ENCODE results near the gene C4orf54. TPM values are rescaled to one million over a fixed set of nuclear protein-coding genes. Genes with fewer than 3 reads are reported as not detected.

C4orf54 gene
- total RNA-seq, 1 experiment from 2014 or later, result 0.29 TPM

DNA sequence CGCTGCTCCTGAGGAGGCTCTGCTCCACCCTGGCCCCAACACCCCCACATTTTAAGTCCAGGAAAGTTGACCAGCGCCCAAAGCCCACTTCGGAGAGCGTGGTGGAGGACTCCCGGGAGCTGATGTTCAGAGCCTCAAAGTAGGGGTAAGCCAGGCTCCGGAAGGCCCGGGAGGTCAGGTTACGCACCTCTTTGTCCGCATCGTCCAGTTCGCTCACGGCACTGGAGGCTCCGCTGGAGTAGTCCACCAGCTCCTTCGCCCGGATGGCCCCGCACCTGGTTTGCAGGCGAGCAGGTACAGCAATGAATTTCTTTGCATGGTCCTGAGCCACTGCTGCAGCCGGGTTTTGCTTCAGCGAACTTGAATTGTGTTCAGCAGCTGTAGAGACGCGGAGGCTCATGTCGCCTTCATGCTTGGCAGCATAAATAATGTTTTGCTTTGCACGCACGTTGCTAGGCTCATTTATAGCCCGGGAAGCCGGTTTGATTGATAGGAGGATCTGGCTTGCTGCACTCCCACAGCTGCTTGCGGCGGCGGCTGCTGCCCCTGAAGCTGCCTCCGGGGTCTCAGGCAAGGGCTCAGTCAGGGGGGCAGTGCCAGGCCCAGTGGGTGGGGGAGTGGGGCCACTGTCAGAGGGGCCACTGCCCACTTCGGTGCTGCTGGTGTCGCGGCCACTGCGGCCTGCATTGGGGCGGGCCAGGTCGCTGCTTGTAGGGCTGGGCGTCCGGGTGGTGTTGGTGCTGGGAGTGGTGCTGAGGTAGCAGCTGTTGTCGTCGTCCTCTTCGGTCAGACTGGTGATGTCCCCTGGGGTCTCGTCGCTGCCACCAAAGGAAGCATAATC is 4.8 kb downstream of the C4orf54 start:
- DNase-seq (ENCODE audit: low read depth), result no peak

DNA sequence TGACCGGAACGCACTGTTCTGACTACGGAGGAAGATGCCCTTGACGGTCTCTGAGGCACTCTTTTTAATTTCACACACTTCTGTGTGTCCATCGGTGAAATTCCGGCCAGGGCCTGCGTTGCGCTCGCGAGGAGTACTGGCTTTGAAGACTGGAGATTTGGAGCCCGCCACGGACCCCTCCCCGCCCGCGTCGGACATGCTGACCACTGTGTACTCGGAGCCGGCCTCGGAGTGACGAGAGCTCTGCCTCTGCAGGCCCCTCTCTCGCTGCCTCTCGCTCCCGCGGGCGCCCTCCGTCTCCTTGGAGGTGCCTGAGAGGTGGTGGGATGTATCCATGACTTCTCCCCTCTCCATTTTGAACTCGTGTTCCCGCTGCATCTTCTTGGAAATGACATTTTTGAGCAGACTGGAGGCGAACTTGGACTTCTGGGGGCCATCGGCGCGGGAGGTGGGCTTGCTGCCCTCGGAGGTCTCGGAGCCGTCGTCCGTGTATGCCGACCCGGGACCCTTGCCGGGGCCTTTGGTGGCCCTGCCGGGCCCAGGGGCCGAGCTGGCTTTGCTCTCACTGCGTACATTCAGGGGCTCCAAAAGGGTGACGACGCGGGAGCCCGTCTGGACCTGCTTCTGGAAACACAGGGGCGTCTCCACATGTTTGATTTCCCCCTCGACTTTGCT is 5.7 kb downstream of the C4orf54 start:
- DNase-seq (ENCODE audit: low read depth), result no peak

DNA sequence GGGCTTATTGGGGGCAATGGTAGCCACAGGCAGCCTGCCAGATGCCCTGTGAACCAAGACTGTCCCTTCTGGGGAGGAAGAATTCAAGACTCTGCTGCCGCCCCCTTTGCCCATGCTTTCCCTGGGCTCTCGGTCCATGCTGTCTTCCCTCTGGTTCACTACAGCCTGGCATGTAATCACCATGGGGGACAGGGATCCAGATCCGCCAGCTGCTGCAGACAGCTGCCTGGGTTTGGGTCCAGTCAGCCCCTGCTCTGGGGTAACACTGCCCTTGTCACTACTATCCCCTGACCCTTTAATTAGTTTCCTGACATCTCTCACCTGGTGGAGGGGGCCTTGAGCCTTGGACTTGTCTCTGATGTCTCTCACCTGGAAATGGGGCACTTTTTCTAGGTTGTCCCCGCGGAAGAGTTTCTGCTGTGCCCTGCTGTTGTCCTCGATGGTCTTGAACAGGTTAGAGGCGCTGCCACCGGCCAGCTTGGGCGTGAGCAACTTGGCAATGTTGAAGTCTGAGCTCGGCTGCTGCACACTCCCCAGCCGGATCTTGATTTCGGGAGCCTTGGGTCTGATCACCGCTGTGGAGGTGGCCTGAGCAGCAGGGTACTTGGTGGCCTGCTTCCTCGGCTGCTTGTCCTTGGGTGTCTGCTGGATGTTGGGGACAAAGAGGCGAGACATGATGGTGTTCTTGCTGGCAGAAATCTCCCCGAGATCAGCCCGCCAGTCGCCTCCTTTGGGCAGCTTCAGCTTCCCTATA is 6.4 kb downstream of the C4orf54 start:
- no peak for DNase-seq (ENCODE audit: low read depth)

DNA sequence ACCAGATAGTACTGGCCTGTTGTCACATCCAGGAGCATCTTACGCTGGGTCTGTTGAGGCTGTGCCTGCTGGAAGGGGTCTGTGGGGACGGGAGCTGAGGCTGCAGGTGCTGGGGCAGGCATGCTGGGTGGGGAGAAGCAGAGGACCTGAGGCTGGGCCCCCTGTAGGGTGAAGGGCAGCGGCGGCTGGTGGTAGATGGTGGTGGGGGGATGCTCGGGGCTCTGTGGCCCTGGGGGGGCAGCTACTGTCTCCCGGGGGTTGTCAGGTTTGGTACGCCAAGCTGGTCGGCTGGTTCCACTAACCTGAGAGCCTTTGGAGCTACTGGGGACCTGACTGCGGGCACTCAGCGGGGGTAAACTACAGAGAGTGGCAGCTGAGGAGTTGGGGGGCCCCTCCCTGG is 7.8 kb downstream of the C4orf54 start:
- DNase-seq (ENCODE audit: low read depth), result no peak

DNA sequence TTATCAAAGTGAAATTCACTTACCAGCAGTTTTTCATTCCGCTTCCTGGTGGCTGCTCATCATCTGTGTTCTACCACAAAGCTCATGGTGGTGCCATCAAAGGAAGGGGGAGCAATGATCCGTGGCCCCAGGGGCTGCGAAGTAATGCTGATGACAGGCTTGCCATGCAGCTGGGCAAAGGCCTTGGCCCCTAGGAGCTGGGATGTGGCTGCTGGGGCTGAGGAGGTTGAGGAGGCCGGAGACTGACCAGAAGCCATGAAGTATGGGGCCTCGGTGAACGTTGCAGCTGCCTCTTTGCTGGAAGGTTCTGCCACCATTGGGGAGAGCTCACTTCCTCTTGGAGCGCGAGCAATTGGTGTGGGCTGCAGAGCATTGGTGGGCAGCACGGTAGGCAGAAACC is 8.4 kb downstream of the C4orf54 start:
- no peak for DNase-seq (ENCODE audit: low read depth)

DNA sequence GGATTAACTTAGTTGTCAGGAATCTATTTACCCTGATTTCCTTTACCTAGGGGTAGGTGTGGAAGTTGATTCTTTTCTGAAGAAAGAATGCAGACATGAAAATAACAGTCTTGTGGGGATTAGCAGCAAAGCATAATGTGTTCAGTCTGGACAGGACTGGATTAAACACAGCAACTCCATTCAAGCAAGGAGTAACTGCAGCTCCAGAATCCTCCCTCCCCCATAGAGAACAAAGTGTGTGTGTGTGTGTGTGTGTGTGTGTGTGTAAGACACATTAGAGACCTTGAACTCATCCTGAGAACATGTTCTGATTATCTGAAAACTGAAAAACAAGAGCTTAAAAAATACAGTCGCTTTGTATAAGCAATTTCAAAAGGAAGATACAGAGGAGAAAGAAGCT is 9.3 kb downstream of the C4orf54 start:
- DNase-seq (ENCODE audit: low read depth), result no peak

DNA sequence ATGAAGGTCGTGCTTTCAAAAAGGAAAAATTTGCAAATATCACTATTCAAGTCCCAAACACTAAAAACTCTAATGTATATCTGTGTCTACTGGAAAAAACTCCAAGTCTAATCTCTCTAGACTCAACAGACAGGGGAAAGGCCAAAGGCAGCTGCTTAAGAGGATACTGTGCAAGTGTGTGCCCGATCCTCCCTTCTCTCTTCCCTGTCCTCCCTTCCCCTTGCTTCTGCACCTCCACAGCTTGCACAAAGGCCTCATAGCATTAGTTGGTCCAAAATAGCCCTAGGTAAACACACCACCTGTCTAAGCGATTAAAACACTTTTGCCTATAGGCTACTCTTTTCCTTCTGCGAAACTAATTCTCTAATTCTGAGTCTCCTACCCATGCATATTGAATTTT is 10.6 kb downstream of the C4orf54 start:
- no peak for DNase-seq (ENCODE audit: low read depth)

DNA sequence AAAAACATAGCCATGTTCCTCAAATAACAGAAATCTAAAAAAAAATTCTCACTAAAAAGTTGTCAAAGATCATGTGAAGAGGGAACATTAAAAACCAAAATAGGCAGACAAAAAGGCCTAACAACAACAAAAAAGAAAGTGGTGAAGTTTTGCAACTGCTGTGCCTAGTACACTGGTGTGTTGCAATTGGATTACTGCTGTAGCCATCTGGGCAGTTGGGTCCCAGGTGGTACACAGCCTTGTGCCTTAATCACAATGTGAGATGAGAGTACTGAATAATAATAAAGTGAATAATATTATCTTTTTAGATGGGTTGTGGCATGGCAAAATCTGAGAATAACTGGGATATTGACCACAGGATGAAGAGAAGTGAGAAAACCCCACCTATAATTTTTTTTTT is 12.0 kb downstream of the C4orf54 start:
- no peak for DNase-seq (ENCODE audit: low read depth)

DNA sequence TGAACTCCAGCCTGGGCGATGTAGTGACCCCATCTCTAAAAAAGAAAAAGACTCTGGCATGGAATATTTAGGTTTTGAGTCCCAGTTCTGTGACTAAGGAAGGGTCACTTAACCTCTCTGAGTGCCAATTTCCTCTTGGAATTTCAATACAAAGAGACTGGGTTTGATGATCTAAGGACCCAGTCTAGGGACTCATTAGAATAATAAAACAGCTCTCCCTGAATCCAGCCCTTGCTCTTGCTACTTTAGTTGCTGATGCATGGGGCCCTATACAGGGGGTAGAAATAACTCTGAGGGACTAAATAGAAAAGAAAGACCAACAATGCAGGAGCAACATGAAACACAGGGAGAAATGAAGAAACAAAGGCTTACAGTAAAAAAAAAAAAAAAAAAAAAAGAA is 12.6 kb downstream of the C4orf54 start:
- DNase-seq (ENCODE audit: low read depth), result no peak

DNA sequence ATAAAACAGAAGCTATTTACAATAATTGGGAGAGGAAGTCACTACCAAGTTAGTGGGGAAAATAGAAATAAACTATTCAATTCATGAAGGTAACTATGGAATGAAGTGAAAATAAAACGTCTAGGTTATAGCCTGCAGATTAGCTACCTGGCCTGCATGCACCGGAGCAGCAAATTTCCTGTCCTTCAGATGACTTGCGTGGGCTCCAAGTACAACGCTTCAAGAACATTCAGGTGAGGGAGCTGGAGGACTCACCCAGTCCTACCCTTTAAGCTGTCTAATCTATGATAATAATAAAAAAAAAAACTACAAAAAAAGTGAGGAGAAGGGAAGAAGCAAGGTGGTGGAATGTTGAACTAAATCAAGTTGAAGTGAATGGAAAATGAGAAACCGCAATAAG is 13.2 kb downstream of the C4orf54 start:
- DNase-seq (ENCODE audit: low read depth), result no peak

DNA sequence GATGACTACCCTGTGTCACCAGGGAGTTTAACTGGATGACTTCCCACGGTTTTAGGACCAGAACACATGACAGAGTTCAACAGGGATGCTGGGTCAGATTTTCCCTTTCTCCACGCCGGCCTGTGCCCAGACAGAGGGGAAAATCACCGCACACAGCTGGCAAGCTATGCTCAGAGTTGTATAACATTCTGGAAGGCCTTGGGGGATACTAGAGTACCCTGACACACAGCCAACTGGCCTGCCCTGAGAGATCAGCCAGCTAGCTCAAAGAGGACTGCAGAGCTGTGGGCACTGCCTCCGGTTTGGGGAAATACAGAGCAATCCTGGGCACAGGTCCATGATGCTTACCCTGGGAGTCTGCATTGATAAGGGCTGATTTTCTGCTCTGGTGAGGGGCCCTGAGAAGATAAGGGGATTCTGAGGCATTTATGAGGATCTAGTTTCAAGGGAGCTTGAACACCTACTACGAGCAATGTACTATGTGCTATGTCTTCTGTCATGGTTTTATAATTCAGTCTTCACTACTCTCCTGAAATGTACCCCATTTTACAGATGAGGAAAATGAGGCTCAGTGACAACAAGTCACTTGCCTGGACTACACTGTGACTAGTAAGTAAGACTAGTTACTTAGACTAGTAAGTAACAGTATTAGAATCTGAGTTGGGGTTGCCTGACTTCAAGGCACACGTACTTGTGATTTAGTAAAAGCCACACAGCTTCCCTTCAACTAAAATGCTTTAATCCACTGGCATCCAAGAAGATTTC is 14.7 kb downstream of the C4orf54 start:
- no peak for DNase-seq (ENCODE audit: low read depth)

DNA sequence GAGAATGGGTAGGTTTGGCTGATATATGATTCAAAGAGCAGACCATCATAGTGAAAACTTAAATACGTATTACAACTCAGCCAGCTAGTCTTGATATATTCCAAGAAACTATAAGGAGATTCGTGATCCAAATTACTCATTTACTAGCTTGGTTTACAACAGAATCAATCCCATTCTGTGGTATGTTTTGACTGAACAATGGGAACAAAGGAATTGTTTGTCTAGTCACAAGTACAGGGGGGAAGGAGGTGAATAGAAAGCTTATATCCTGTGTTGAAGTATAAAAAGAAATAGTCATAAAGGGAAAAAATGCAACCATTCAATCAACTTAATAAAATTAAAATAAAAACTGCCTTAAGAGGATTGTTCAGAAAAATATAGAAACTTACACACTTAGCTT is 17.0 kb downstream of the C4orf54 start:
- DNase-seq (ENCODE audit: low read depth), result no peak

DNA sequence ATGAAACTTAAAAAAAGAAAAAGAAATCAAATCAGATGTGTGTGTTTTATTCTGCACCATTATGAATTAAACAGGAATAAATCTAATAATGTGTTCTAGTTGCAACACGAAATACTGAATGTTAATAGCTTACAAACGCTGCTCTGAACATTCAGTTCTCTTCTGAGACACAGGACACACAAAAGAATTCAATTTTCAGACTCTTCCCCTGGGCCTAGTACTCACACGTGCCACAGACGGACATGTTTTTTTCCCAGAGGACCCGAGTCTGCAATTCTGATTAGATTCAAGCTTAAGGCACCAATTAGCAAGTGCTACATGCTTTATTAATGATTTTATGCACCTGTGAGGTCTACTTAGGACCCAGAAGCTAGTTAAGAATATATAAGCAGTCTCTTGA is 20.5 kb downstream of the C4orf54 start:
- DNase-seq (ENCODE audit: low read depth), result no peak

DNA sequence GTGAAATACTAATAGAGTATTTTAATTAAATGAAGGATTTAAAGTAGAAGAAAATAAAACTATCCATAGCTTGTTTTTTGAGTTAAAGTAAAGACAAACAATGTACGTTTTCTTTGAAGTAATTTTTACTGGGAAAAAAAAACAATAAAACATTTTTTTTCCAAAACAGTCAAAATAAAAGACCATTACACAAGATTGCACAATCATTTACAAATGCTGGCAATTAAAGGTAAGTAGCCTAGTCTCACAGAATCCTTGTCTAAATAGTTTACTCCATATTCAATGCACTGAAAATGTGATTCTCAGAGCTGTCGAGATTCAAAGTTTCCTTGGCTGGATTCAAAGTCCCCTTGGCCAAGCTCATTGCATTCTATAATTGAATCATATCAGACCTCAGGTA is 21.2 kb downstream of the C4orf54 start:
- no peak for DNase-seq (ENCODE audit: low read depth)

DNA sequence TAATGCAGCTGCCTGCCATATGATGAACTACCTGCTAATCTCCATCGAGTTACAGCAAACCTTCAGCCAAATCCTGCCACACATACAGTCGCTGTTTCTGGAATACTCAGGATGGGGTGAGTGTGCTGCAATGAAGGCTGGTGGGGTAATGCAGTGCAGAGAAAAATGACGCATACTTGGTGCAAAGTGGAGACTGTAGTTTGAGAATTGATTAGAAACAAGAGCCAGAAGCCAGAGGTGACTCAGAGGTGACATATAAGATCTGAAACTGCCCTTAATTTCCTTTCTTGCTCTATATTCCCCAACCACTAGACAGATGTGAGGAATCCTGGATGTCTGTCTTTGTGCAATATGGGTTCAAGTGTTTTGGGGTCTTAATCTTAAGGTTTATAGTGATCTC is 22.0 kb downstream of the C4orf54 start:
- no peak for DNase-seq (ENCODE audit: low read depth)

DNA sequence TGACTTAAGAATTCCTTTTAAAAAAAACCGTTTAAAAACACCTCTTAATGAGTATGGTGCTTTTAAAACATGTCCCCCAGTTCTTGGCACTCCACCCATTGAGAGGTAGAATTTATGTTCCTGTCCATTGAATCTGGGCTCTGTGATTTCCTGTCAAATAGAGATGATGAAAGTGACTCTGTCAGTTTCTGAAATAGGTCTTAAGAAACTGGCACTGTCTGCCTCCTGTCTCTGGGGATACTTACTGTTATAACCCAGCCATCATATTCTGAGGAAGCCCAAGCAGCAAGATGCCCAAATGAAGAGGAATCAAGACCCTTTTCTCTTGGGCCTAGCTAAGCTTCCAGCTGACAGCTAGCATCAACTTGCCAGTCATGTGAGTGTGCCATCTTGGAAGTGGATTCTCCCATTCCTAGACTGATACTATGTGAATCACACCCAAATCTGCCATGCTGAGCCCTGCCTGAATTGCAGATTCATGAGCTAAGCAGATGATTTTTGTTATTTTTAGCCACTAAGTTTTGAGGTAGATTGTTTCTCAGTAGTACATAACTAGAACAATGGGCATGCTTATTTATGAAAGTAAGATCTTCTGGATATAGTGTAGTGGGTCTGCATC is 22.8 kb downstream of the C4orf54 start:
- no peak for DNase-seq (ENCODE audit: low read depth)

DNA sequence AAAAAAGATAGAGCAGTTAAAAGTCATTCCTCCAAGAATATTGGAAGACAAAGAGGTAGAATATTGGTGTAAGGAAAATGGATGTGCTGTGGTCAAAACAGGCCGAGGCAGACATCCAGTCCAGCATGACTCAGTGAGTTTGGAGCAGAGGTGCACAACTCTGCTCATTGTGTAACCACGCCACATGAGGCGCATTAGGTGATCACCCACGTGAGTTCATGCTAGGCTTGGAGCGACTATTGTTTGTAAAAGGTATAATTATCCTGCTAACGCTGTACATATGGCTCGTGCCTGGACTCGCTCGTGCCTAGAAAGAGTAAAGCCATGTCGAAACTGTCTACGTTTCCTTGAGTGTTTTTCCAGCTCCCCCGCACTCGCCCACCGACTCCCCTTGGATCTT is 23.9 kb downstream of the C4orf54 start:
- DNase-seq (ENCODE audit: low read depth), result no peak

DNA sequence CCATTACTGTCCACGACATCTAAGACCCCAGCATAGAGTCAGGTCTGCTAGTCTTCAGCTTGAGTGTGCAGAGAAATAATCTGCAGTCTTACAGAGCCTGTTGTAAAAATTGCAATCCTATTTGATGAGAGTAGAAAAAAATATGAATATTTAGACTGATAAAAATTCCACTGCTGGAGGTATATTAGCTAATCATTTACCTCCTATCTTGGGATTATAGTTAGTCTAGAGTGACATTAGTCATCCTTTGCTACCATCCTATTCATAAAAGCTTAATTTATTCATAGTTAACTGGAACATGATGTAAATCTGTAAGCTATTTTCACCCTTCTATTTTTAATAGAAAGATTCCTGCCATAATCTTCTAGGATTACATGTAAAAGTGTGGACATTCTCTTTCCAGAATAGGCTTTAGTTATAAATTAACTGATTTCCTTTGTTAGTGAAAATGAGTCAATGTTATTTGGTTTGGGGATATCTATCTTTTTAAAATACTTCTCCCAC is 26.7 kb downstream of the C4orf54 start:
- no peak for DNase-seq (ENCODE audit: low read depth)

DNA sequence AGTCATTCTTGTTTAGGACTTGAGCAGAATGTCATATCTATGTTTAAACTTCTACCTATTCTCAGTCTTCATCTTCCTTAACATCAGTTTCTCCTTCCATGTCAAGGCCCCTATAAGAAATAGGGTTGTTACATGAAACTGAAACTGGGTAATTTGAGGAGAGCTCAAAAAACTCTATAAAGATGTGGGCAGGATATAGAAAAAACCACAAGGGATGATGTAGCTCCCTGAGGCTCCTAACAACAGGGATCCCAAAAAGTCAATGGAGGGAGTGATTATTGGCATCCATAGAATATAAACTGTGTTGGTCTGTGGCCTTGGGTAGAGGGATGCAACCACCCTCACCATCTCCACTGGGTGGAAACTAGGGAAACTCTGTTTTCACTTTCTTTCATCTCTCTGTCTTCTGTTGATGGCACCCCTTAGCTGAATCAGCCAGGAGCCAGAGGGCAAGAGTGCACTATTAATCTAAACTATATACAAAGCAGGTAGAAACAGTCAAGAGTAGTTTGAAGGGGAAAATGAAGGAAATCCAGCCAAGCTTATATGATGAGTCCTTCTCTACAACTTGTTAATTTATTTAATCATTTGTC is 27.6 kb downstream of the C4orf54 start:
- DNase-seq (ENCODE audit: low read depth), result no peak

DNA sequence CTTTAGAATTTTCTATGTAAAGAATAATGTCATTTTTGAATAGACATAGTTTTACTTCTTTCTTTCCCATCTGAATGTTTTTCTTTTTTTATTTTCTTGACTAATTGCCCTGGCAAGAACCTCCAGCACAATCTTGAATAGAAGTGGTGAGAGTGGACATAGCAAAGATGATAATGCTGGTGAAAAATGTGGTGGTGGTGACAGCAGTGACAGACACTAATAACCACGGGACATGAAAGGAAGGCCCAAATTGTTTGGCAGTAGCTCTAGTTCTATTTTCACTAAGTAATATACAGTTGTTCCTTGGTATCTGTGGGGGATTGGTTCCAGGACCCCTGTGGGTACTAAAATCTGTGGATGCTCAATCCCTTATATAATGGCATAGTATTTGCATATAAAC is 29.6 kb downstream of the C4orf54 start:
- no peak for DNase-seq (ENCODE audit: low read depth)

DNA sequence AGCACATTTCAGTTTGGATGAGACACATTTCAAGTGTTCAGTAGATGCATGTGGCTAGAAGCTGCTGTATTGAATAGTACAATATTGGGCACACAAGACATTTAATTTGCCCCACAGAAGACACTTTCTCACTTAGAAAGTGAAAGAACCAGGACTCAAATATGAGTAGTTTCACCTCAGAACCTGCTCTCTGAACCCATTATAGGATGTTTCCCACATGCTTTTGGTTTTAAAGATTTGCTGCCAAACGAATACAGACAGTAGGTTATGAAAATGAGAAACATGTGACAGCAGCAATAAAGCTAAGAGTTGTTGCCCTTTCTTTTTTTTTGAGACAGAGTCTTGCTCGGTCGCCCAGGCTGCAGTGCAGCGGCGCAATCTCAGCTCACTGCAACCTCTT is 32.3 kb downstream of the C4orf54 start:
- no peak for DNase-seq (ENCODE audit: low read depth)
